ENCODE data around the gene PSEN1. TPM values are rescaled to one million over a fixed set of nuclear protein-coding genes. Genes with fewer than 3 reads are reported as not detected.

Gene PSEN1
- total RNA-seq, 1 experiment from 2014 or later = 26.9 TPM

- no peak overlapping the region for H3K4me3 ChIP-seq (replicated peaks in 1 of 2; ENCODE audit: low read depth in 1 of 2, low read length in 2 of 2)
- peaks cover 9 to 18% of the 10 kb centered on the region in 2 experiments for H3K4me1 ChIP-seq (ENCODE audit: control insufficient read depth in 1 of 2, insufficient read depth in 2 of 2, low read length in 2 of 2)
- RAD21 ChIA-PET (ENCODE audit: low non-redundant PET in 1 of 2, low total read pairs in 2 of 2, uncharacterized antibody in 2 of 2, unreplicated experiment in 2 of 2) = no interaction called here
- no peaks in the 10 kb centered on the region for H3K79me2 ChIP-seq (ENCODE audit: insufficient read depth, low read length)
- intact Hi-C loops (cut with micrococcal nuclease) = no loop called here
- no peak overlapping the region for H3K27ac ChIP-seq (ENCODE audit: low read depth, low read length)
- no peaks in the 10 kb centered on the region for H3K36me3 ChIP-seq (ENCODE audit: control insufficient read depth in 1 of 2, insufficient read depth in 2 of 2, low read length in 2 of 2)
- no peak overlapping the region for H2AFZ ChIP-seq (ENCODE audit: low read depth, low read length, poor library complexity, severe bottlenecking)
- no peaks in the 10 kb centered on the region for H3K9me3 ChIP-seq (ENCODE audit: control insufficient read depth in 1 of 2, insufficient read depth in 1 of 2, low read depth in 1 of 2, low read length in 2 of 2)
- no TSS peak for BruUV-seq (replicated peaks)
- no peak for TF ChIP-seq TCF7L2 (IDR thresholded peaks at IDR 0.05; ENCODE audit: borderline replicate concordance, extremely low read depth, insufficient read depth, insufficient read length)
- TF ChIP-seq EZH2phosphoT487 (IDR thresholded peaks at IDR 0.05; ENCODE audit: borderline replicate concordance) = no peak
- TF ChIP-seq POLR2A (IDR thresholded peaks at IDR 0.05; ENCODE audit: borderline replicate concordance, extremely low read depth, insufficient read depth, insufficient read length) = no peak
- TF ChIP-seq MAX (IDR thresholded peaks at IDR 0.05) = no peak
- no peak for TF ChIP-seq RAD21 (IDR thresholded peaks at IDR 0.05; ENCODE audit: low read depth)
- no peak for TF ChIP-seq POLR2AphosphoS5 (IDR thresholded peaks at IDR 0.05; ENCODE audit: low read depth, low read length)
- no peak for TF ChIP-seq ZBTB33 (IDR thresholded peaks at IDR 0.05; ENCODE audit: extremely low read depth, insufficient replicate concordance, low read length)
- TF ChIP-seq CBX3 (IDR thresholded peaks at IDR 0.05; ENCODE audit: low read depth) = no peak
- no peak for TF ChIP-seq SP1 (IDR thresholded peaks at IDR 0.05; ENCODE audit: low read depth)
- TF ChIP-seq REST (IDR thresholded peaks at IDR 0.05; ENCODE audit: low read depth) = no peak
- no peak for TF ChIP-seq CTCF (IDR thresholded peaks at IDR 0.05 in 2 of 3, conservative IDR thresholded peaks at IDR 0.05 in 1 of 3; ENCODE audit: borderline replicate concordance in 1 of 3, insufficient read depth in 1 of 3, low read depth in 2 of 3, low read length in 2 of 3)
- no peak overlapping the region for H3K4me2 ChIP-seq (ENCODE audit: low read length)
- no peaks in the 10 kb centered on the region for H4K20me1 ChIP-seq (ENCODE audit: insufficient read depth)
- no peak for DNase-seq (ENCODE audit: low read depth, low spot score)
- ATAC-seq = no peak
- CTCF ChIA-PET = no interaction called here
- 0 out of 2 replicates have a peak, but pooled peaks cover 14% of the 10 kb centered on the region for H3K27me3 ChIP-seq (ENCODE audit: insufficient read depth, low read length)
- no peak overlapping the region for H3K9ac ChIP-seq (ENCODE audit: low read length)
- POLR2A ChIA-PET = no interaction called here
- H3K9me2 ChIP-seq (ENCODE audit: insufficient read depth) = no peaks in the 10 kb centered on the region
Measured at GRCh38 chr14:73234586-73235394, 98.5 kb downstream of the PSEN1 start.

All from HCT116 (cell line).